ENCODE measurements around the gene SMC6.

The SMC6 gene

DNA sequence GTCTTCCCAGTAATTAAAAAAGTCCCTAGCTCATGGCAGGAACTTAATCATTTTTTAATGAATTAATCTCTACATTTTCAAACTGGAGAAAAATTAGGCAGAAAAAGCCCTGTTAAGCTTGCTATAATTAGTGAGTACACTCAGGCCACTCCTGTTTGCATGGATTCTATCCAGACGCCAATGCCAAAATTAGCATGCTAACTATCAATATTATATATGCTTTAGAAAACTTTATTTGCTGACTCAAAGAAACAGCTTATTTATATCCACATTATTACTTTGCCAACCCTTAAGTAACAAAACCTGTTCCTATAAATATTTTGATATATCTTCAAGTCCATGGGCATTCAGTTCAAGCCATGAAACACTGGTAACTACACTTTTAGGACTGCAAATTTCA, 90.9 kb downstream of the SMC6 start:
- Histone ChIP-seq H3K4me3 (ENCODE audit: low read length) (no peak overlapping the region), H4K20me1 (ENCODE audit: insufficient read depth, low read length) (no peaks in the 10 kb centered on the region), H3K9me3 (ENCODE audit: insufficient read depth, low read length) (no peaks in the 10 kb centered on the region), H3K27ac (ENCODE audit: low read length) (no peak overlapping the region), H3K27me3 (ENCODE audit: low read depth, low read length) (no peaks in the 10 kb centered on the region), H2AFZ (ENCODE audit: low read depth, low read length) (no peak overlapping the region), H3K9ac (ENCODE audit: low read length) (no peak overlapping the region), H3K4me2 (ENCODE audit: low read length) (no peak overlapping the region), H3K79me2 (ENCODE audit: low read length) (no peaks in the 10 kb centered on the region), H3K36me3 (replicated peaks; ENCODE audit: low read depth, low read length) (peaks cover 56% of the 10 kb centered on the region), H3K4me1 (ENCODE audit: low read length) (peaks cover 26% of the 10 kb centered on the region)
- TF ChIP-seq EZH2phosphoT487 (IDR thresholded peaks at IDR 0.05; ENCODE audit: low read depth) = no peak
- TF ChIP-seq, protein P1, sequence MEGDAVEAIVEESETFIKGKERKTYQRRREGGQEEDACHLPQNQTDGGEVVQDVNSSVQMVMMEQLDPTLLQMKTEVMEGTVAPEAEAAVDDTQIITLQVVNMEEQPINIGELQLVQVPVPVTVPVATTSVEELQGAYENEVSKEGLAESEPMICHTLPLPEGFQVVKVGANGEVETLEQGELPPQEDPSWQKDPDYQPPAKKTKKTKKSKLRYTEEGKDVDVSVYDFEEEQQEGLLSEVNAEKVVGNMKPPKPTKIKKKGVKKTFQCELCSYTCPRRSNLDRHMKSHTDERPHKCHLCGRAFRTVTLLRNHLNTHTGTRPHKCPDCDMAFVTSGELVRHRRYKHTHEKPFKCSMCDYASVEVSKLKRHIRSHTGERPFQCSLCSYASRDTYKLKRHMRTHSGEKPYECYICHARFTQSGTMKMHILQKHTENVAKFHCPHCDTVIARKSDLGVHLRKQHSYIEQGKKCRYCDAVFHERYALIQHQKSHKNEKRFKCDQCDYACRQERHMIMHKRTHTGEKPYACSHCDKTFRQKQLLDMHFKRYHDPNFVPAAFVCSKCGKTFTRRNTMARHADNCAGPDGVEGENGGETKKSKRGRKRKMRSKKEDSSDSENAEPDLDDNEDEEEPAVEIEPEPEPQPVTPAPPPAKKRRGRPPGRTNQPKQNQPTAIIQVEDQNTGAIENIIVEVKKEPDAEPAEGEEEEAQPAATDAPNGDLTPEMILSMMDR (IDR thresholded peaks at IDR 0.05; ENCODE audit: low read depth, low read length) = no peak

DNA sequence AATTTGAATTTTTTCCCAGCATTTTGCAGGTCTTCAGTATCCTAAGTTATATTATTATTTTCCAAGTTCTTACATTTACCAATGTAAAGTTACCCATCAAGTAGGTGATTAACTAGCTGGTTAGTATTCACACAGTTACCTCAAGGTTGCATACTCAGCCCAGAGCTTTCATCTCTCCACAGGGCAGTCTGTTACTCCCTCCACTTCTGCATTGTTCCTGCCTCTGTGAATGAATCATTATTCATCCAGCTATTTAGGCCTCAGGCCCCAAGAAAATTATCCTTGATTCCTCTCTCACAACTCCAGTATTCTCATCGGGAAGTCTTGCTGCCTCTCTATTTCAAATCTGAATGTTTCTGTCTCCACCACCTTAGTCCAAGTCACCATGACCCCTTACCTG, 92.2 kb downstream of the SMC6 start:
- no peaks in the 10 kb centered on the region for H4K20me1 ChIP-seq (ENCODE audit: insufficient read depth, low read length)
- H3K79me2 ChIP-seq (ENCODE audit: low read length) = no peaks in the 10 kb centered on the region
- H3K9ac ChIP-seq (ENCODE audit: low read length) = no peak overlapping the region
- H2AFZ ChIP-seq (ENCODE audit: low read depth, low read length) = no peak overlapping the region
- H3K27ac ChIP-seq (ENCODE audit: low read length) = no peak overlapping the region
- TF ChIP-seq EZH2phosphoT487 (IDR thresholded peaks at IDR 0.05; ENCODE audit: low read depth) = no peak
- TF ChIP-seq, protein P1 (IDR thresholded peaks at IDR 0.05; ENCODE audit: low read depth, low read length) = no peak
- peaks cover 39% of the 10 kb centered on the region for H3K4me1 ChIP-seq (ENCODE audit: low read length)
- no peak overlapping the region for H3K4me2 ChIP-seq (ENCODE audit: low read length)
- no peak overlapping the region for H3K4me3 ChIP-seq (ENCODE audit: low read length)
- H3K36me3 ChIP-seq (replicated peaks; ENCODE audit: low read depth, low read length) = peaks cover 56% of the 10 kb centered on the region
- H3K9me3 ChIP-seq (ENCODE audit: insufficient read depth, low read length) = no peaks in the 10 kb centered on the region
- no peaks in the 10 kb centered on the region for H3K27me3 ChIP-seq (ENCODE audit: low read depth, low read length)

DNA sequence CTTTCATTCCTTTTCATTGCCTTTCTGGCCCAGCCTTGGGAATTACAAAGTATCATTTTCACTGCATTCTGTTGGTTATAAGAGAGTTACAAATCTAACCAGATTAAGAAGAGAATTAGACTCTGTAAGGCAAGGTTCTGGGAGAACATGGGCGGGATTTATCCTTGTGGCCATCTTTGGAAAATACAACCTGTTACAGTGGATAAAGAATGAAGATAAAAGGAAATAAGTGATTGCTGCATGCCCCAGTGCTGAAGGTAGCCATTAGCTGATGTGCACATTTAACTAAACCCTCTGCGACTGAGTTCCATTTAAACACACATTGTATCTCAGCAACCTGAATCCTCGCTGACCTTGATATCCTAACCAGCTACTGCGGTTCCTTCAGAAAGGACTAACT, 93.4 kb downstream of the SMC6 start:
- no peak for TF ChIP-seq EZH2phosphoT487 (IDR thresholded peaks at IDR 0.05; ENCODE audit: low read depth)
- TF ChIP-seq, protein P1 (IDR thresholded peaks at IDR 0.05; ENCODE audit: low read depth, low read length) = no peak
- no peak overlapping the region for H3K4me2 ChIP-seq (ENCODE audit: low read length)
- no peaks in the 10 kb centered on the region for H3K79me2 ChIP-seq (ENCODE audit: low read length)
- peaks cover 48% of the 10 kb centered on the region for H3K36me3 ChIP-seq (replicated peaks; ENCODE audit: low read depth, low read length)
- H3K27me3 ChIP-seq (ENCODE audit: low read depth, low read length) = no peaks in the 10 kb centered on the region
- no peaks in the 10 kb centered on the region for H3K9me3 ChIP-seq (ENCODE audit: insufficient read depth, low read length)
- no peaks in the 10 kb centered on the region for H4K20me1 ChIP-seq (ENCODE audit: insufficient read depth, low read length)
- no peak overlapping the region for H3K9ac ChIP-seq (ENCODE audit: low read length)
- H2AFZ ChIP-seq (ENCODE audit: low read depth, low read length) = no peak overlapping the region
- peak overlapping the region; percentile 99; the same call in 1 of the 2 replicates for H3K27ac ChIP-seq (ENCODE audit: low read length)
- H3K4me3 ChIP-seq (ENCODE audit: low read length) = no peak overlapping the region
- peaks cover 49% of the 10 kb centered on the region for H3K4me1 ChIP-seq (ENCODE audit: low read length)

DNA sequence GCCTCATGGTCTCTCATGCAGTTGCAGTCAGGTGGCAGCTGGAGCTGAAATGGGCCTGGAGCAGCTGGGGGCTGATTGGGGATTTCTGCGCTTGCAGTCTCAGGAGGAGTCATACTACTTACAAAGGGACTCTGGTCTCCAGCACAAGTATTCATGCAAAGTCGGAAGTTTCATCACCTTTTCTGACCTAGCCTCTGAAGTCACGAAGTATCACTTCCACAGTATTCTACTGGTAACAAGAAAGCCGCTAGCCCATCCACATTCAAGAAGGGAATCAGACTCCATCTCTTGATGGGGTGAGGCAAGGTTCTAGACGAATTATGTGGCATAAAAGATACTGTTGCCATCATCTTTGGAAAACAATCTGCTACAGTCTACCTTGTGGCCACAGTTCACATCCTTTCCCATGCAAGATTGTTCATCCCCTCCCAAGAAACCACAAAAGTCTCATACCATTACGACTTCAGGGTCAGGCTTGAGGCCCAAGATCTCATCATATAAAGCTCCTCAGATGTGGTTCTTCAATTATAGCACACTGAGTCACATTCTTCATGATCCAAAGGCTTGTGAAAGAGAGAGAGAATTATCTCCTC, 95.3 kb downstream of the SMC6 start:
- Histone ChIP-seq H4K20me1 (ENCODE audit: insufficient read depth, low read length) (no peaks in the 10 kb centered on the region), H3K27ac (ENCODE audit: low read length) (peak overlapping the region; percentile 99), H3K4me2 (ENCODE audit: low read length) (peak overlapping the region; percentile 62), H3K9ac (ENCODE audit: low read length) (peak overlapping the region; percentile 78), H2AFZ (ENCODE audit: low read depth, low read length) (no peak overlapping the region), H3K4me3 (ENCODE audit: low read length) (peak overlapping the region; percentile 7; the same call in 1 of the 2 replicates), H3K36me3 (replicated peaks; ENCODE audit: low read depth, low read length) (peaks cover 35% of the 10 kb centered on the region), H3K9me3 (ENCODE audit: insufficient read depth, low read length) (no peaks in the 10 kb centered on the region), H3K27me3 (ENCODE audit: low read depth, low read length) (no peaks in the 10 kb centered on the region), H3K79me2 (ENCODE audit: low read length) (no peaks in the 10 kb centered on the region), H3K4me1 (ENCODE audit: low read length) (peaks cover 58% of the 10 kb centered on the region)
- no peak for TF ChIP-seq EZH2phosphoT487 (IDR thresholded peaks at IDR 0.05; ENCODE audit: low read depth)
- TF ChIP-seq, protein P1 (IDR thresholded peaks at IDR 0.05; ENCODE audit: low read depth, low read length) = no peak

Measured in OCI-LY3 (cell line).